LHCN-M2 (cell line): ENCODE data around the gene PC. TPM values are rescaled to one million over a fixed set of nuclear protein-coding genes. Genes with fewer than 3 reads are reported as not detected.

ENCODE experiments used
- DNase-seq: peaks from one replicate; pipeline ENCODE4 v3.0.0-alpha.2; 2012; ENCODE audit warnings: low read depth
- total RNA-seq: library from RNA; depleted of rRNA; stranded (reverse); fragments of >200 nt; gene quantifications from 2 replicates; pipeline ENCODE4 v1.2.3, GENCODE V29; 2014

PC gene
- total RNA-seq, 1 experiment from 2014 or later: 6.3 TPM

DNA sequence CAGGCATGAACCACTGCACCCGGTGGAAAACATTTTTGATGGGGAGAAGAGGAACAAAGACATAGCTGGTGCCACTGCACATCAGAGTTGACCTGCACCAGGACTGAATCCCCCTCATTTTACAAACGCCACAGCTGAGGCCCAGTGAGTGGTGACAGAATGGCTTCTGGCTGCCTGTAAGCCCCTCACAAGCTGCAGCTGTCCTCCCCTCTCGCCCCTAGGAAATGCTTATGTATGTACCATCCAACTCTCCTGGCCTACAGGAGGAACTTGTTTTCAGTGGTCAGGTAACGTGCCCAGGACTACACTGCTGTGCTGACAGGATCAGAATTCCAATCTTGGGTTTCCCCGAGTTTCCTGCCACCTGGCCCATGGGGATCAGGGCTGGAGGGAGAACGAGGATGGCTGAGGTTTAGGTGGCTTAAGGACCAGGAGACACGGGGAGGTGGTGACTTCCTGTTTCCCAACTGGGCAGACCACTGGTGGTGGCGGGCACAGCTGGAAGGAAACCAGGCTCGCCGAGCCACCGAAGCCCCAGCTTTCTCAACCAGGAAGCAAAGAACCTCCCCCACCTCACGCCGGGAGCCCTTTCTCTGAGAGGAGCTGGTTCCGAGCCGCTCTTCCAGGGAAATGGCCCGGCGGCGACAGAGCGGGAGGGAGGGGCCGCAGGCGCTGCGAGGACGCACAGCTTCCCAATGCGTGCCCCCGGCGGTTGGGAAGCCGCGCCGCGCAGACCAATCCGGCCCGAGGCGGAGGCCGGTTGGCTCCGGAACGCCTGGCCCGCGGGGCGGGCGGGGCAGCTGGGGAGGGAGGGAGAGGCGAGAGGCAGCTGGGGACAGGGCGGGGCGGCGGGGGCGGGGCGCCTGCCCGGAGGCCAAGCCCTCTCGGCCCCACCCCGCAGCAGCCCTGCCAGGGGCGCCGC, 102.3 kb downstream of the PC start:
- DNase-seq: peak; percentile 88

DNA sequence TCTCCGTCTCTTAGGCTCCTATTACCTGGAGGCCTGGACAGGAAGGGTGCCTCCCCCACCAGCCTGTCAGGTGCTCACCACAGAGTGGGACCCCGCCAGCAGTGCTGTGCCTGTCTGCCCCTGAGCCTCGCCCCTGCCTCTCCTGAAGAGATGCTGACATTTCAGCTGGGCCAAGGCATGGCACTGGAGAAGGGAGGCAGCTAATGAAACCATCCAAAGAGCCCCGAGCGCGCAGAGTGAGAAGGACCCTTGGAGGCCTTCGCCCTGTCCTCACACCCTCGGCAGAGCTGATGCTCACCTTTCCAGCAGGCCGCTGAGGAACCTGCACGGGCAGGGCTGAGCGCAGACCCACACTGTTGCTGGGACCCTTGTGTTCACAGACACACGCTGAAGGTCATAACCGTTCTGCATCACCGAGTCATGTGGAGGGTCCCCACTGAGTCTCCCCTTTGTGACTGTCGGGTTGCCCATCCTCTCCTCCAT, 103.4 kb downstream of the PC start:
- DNase-seq: no peak

DNA sequence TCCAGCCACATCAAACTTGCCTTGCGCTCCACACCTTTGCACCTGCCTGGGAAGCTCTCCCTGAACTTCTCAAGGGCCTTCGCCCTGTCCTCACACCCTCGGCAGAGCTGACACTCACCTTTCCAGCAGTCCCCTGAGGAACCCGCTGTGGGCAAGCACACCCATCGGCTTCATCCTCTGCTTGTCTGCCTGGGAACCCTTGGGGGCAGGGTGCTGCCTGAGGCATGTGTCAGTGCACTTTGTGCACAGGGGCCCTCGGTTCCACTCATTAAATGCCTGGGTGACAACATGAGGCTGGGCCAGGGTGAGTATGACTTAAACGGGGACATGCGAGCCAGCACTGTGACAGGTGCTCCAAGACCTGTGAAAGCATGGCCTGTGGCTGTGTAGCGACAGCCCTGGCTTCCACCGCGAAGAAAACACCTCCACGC, 103.9 kb downstream of the PC start:
- DNase-seq: no peak

DNA sequence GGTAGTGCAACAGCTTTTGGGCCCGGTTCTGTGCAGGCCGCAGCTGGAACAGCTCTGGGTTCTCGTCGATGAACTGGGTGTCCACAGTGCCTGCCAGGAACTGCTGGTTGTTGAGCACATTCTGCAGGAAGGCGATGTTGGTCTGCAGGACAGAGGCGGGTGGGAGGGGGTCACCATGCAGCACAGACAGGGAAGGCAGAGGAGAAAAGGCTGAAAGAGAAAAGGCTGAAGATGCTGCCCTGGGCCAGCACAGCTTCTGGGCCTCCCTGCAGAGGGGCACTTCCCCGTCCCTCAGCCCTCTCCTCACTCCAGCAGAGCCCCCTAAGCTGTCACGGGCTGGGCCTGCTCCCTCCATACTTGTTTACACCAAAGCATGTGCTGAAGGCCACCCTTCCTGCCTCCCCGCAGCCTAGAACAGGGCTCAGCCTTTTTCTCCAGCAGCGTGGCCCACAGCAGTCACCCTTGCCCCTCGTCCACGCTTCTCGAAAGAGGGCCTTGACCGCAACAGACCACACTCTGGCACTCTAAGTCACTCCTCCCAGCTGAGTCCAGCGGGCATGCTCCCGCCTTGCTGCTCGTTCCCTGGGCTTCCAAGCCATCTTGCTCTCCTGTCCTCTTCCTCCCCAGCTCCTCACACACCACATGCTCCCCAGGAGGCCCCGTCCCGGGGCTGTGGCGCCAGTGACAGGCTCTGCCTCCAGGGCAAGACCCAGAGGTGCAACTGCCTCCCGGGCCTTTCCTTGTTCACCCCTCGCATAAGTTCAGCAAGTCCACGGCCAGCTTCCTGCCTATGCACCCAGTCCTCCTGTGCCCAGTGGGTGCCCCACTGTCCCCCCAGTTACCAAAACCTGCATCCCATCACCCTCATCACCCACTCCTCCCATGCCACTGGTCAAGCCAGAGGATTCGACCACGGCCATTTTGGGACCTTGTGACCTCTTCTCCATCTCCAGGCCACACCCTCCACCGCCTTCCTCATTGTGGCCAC, 104.6 kb downstream of the PC start:
- no peak for DNase-seq

DNA sequence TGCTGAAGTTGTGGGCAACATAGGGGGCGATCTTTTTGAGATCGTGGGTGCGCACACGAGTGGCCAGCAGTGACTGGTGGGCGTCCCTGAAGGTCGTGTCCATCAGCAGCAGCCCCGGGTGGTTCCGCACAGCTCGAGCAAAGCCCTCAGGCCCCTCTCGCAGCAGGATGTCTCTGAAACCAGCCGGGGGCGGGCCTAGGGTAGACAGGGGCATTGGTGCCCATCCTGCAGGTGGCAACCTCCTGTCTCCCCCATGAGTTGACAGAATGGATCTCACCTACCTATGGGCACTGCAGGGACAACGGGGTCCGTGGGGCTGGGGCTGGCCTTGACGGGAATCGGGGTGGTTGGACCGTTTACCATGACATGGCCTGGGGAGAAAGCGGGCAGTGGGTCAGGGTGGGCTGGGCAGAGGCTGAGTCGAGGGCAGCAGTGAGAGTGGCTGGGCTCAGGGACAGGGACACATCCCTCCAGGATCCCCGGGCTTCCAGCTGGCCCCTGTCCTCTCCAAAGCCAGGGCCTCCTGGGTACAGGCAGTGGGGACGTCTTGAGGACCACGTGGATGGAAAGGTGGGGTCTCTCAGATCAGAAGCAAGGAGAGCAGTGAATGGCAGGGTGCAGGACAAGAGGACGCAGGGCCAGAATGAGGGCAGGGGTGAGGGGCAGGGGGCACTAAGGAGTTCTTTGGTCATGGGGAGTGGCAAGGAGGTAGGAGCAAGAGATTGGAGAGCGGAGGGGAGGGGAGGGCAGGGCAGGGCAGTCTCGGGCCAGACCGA, 105.5 kb downstream of the PC start:
- DNase-seq: no peak

DNA sequence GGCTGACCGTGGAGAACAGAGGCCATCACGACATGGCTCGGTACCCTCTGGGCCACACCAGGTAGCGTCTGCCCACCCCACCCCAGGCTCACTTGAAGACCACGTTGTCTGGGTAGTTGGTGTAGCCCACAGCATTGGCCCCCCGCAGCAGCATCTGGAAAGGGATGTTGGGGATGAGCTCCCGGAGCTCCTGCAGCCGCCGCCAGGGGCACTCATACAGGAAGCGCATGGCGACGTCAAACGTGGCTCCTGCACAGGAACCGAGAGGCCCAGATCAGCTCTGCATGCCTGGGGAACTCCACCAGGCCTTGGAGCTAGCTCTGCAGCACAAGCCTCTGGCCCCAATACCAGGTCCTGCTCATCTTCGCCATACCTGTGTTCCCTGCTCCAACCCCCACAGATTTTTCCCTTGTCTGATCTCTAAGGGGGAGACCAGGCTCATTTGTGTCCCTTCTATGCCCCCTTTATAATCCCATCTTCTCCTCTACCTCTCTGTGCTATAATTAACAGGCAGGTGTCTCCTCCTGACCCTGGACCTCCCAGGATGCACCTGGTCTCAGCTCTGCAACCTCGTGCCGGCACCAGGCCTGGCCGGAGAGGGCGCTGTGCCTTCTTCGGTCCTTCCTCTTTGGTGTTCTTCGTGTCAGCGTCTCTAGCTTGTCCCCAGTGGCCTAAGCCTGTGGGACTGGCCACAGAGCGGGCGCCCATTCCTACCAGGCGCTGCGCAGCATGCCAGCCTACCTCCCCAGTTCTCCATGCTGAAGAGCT, 106.3 kb downstream of the PC start:
- DNase-seq: no peak

DNA sequence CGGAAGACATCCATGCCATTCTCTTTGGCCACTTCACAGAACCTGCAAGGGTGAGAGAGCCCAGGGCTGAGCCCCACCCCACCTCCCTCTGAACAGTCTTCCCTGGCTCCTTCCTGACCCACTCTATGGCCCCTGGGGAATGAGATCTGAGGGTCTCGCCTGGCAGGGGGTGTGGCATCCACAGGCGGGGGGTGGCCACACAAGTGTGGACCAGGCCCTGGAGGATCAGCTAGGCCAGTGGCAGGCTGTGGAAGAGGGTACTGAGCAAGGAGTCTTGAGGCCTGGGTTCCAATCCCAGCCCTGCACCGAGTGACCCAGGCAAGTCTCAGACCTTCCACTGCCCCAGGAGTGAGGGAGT, 107.0 kb downstream of the PC start:
- DNase-seq: no peak

DNA sequence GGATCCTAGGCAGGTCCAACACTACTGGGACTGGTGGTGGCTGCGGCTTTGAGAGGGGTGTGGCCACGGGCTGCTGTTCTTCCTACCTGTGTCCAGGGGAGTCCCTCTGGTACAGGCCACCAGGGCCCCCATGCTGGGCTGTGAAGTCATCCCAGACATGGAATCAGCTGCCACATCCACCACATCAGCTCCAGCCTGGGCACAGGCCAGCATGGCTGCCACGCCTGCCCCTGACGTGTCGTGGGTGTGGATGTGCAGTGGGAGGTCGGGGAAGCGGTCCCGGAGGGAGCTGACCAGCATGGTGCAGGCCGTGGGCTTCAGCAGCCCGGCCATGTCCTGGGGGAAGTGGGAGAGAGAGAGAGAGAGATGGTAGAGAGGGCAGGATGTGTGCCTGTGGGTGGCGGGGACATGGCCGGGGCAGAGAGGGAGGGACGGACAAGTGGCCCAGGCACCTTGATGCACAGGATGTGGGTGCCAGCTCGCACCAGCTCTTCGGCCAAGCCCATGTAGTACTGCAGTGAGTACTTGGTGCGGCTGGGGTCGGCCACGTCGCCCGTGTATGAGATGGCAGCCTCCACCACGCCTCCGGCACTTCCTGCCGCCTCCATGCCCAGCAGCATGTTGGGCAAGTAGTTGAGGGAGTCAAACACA, 107.5 kb downstream of the PC start:
- DNase-seq: no peak

DNA sequence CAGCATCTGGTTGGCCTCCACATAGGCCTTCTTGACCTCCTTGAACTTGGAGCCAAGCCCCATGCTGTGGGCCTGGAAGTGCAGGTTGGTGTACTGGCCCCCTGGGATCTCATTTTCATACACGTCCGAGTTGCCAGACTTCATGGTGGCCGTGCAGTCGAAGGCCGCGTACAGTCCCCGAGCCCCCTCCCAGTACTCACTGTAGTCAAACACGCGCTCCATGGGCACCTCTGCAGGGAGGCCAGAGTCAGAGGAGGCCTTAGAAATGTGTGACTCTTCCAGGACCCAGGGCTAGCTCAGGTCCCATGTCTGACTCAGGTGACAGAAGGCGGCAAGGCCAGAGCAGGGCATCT, 108.0 kb downstream of the PC start:
- DNase-seq: no peak

DNA sequence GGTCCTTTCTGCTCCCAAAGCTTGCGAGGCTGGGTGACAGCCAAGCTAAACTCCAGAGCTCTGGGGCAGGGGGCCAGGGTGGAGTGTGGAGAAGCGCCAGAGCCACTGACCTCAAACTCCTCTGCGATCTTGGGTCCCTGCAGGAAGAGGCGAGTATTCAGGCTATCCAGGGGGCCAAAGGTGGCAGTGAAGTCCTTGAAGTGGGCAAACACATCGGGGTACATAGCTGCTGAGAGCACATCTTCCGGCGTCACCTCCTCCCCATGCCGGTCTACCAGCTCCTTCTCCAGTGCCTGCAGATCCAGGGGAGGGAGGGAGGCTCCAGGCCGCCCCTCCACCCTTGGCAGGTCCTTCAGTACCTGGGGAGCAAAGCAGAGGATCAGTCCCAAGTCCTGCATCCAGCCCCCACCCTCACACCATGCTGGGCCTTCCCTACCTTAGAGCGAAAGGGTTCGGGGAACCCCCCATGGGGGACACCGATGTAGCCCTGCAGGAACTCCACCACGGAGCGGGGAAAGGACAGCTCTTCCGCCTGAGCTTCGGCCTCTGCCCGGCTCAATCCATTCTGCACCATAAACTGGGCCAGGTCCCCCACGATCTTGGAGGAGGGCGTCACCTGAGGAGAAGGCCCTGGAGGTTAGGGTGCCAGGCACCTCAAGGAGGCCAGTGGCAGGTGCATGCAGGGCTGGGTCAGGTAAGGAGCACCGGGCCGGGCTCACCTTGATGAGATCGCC, 108.5 kb downstream of the PC start:
- no peak for DNase-seq

DNA sequence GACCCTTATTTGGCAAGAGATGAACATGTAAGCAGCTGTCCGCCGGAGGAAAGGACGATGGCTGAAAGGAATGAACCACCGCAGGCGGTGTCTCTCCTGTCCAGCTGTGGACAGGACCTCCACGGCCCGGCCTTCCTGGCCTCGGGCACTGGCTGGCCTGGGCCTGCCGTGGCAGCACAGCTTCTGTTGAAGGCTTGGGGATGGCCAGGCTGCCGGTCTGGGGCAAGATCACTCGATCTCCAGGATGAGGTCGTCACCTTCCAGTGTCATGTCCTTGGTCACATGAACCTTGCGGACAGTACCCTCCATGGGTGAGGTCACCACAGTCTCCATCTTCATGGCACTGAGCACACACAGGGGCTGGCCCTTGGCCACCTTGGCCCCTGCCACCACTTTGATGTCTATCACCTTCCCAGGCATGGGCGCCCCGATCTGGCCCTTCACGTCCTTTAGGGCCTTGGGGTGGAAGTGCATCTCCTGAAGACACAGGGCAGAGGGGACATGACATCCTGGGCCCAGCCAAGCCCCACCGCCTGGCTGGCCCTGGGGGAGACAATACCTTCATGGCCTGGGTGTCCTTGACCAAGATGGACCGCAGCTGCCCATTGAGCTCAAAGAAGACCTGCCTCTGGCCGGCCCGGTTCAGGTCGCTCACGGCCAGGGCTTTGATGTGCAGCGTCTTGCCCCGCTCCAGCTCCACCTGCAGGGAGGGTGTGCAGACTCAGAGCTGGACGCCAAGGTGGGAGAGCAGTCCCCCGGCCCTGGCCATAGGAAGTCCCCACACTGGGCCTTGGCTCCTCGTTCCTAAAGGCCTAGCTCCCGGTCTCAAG, 109.3 kb downstream of the PC start:
- no peak for DNase-seq

DNA sequence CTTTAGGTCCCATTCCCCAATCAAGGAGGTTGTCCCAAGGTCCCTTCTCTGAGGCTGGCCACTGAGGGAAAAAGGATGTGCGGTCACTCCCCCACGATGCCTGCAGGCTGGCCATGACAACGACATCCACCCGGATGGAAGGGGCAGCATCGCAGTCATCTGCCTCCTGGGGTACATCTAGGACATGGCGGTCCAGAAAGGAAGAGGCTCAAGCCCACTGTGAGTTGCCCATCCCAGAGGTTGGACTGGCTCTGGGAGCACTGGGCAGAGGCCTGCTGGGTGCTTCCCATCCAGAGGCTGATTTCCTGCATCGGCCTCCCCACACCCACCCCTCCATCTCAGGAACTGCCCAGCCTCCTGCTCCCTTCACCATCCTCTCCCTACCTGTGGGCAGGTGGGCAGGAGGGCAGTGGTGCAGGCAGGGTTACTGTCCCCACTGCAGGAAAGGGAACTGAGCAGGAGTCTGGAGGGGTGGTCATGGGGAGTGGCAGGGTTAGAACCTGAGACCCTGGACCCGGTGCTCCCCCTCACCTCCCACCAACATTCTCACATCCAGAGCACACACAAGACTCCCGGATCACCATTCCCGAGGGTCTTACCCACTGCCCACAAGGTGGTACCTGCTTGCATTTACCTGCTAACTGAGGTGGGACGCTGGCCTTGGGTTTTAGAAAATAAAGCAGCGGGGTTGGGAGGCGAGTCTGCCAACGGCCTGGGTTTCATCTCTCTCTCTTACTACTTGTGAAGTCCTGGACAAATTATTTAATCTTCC, 110.5 kb downstream of the PC start:
- DNase-seq: no peak

DNA sequence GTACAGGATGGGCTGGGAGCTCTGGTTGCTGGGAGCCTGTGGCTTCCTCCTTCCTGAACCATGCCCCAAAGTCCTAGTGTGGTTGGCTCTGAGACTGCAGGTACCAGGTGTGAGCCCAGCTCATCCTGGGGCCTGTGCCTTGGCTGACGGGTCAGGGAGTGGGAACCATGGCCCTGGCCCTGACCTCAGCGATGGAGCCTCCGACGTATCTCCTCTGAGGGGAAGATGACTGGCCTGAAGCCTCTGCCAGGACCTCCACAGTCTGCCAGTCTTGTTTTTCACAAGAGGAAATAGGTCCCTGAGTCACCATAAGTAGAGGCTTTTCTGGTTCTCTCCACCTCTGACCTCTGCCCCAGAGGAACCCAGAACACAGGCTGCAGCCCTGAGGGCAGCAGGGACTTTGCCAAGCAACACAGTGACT, 111.5 kb downstream of the PC start:
- no peak for DNase-seq

DNA sequence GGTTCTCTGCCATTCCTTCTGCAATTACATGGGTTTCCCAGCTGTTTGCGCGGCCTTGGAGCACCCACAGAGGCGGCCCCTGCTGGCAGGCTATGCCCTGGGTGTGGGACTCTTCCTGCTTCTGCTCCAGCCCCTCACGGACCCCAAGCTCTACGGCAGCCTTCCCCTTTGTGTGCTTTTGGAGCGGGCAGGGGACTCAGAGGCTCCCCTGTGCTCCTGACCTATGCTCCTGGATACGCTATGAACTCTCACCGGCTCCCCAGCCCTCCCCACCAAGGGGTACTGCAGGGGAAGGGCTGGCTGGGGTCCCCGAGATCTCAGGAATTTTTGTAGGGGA, 112.3 kb downstream of the PC start:
- no peak for DNase-seq

DNA sequence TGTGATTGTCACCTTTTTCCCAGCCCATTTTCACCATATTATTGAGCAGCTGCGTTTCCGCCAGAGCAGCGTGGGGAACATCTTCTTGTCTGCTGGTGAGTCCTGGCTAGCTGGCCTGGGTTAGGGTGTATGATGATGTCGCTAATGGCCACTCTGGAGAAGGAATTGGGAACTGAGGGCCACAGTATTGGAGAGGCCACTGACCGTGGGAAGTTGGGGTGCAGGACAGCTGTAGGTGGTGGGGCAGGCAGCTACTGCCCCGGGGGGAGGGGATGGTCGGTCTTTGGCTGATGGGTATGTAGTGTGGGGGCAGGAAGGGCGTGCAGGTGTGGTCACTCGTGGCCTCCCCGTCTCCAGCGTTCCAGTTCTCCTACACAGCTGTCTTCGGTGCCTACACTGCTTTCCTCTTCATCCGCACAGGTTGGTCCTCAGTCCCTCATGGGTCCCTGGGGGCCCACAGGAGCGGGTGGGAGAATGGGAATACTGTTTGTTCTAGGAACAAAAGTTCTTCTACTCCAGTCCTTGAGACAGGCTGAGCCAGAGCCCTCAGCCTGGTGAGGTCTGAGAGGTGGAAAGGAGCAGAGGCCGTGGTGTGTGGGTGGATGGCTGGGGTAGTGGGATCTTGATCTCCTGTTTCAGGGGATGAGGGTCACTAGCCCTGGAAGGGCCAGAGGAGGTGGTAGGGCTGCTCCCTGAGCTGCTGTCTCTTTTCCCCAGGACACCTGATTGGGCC, 112.9 kb downstream of the PC start:
- DNase-seq: no peak

DNA sequence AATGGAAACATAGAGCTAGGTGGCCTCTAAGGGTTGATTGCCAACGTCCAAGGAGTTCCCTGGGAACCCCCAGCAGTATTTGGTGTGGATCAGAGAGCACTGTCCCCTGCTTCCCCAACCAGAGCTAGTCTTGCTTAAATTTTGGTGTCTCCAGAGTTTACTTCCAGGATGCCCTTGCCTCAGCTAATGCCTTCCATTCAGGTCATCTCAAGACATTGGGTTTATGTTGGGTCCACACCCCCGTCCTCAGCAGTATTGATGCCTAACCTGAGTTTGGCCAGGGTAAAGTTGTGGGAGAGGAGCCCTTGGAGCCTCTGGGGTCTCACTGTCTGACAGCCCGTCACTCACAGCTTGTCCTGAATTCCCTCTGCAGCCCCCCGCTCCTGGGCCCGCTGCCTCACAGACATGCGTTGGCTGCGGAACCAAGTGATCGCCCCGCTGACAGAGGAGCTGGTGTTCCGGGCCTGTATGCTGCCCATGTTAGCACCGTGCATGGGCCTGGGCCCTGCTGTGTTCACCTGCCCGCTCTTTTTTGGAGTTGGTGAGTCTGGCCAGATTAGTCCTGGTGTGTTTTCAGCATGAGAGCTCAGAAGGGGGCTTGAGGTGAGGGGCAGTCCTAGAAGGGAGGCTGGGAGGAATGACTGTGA, 113.6 kb downstream of the PC start:
- DNase-seq: no peak
